Measurements from ENCODE around the gene HSD17B13.
"Not testable (repeated sequence)": the region's sequence is repeated elsewhere in the genome, so short reads cannot be mapped to it uniquely, and the experiment has no call there.

The HSD17B13 gene

DNA sequence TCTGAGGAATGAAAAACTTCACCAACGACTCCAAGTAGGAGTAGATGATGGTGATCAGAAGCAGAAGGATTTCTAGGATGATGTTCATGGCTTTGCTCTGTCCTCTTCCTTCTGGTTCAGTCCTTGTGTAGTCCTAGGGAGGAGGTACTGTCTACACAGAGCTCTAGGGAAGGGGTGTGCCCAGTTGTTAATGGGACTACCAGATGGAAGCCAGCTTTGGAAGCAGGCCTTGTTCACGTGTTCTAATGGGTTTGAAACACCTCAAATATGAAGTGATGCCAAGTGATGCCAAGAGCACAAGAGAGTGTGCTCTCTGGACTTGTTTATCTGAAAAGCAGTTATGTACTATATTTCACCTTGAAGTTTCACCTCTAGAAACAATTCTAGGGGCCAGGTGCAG, at the start of gene HSD17B13:
Gene HSD17B13, minus strand, starts transcription at position 129 of the 400 bp plus-strand sequence. Its CDS starts 41 bp downstream, at position 88.
- no peak for DNase-seq

- no peak for DNase-seq
Measured at GRCh38 chr4:87370068-87370467, 47.4 kb upstream of the HSD17B13 start.

DNA sequence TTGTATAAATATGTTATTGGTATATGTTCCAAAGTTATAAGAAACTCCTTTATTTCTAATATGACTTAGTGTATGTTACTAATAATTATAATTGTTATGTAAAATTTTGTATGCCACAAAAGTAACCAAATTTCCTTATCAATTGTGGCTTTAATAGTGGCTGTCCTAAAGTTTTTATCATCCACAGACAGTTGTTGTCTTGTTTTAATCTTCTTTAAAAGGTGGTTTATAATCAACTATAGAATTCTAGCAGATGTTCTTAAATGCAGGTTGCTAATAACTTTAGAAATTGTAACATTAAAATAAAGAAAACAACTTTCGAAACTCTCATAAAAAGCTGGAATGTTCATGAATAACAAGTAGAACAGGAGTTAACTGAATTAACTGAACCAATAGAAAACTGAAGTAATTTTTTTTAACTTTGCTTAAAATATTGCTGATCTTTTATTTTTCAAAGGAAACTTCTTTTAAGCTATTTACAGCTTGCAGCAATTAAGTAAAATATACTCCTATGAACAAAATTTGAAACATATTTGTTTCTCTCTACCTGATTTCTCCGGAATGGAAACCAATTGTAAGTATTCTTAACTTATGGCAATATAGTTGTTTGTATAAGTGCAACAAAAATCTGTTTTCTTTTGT, 44.0 kb upstream of the HSD17B13 start:
- DNase-seq, result no peak

DNA sequence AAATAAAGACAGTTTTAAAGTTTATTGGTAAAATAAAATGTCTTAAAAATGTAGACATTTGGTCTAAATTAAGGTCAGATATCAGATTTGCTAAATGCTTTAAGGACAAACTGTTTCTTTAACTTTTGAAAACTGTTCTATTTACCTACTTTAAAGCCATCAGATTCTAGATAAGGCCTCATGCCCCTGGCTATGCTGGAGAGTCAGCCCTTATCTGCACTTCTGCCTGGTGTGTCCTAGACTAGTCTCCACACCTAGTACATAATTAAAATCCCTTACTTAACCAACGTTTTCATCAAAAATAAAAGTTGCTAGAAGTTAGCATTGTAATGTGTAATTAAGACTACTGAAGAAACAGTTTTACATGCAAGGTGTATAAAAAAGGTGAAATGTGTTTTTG, 42.7 kb upstream of the HSD17B13 start:
- no peak for DNase-seq

GRCh38 chr4:87363552-87363951, 40.9 kb upstream of the HSD17B13 start:
- DNase-seq, result no peak

DNA sequence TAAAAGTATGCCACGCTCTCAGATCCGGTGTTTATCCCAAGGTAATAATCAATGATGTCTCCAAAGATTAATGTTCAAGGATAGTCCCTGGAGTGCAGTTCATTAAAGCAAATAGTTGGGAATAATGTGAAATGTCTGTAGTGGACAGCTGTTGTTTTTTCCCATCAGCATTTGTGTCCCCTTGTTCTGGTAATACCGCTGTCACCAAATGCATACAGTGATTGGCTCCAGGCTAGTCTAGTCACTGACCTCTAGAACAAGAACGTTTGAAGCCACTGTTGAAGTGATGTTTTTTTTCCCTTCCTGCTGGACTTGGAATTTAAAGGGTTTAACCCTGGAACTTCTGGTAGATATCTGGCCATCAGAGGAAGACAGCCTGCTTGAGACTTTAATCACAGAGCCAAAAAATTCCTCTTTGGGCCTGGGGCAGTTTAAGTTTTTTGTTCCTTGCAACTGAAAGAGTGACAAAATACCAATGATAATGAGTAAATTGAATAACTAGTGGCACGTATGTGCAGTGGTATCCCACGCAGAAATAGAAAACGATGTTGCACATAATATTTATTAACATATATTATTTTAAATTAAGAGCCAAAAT, 37.8 kb upstream of the HSD17B13 start:
- no peak for DNase-seq

- no peak for DNase-seq
Measured at GRCh38 chr4:87359258-87359657, 36.6 kb upstream of the HSD17B13 start.

- DNase-seq, result no peak
Measured at GRCh38 chr4:87356832-87357526, 34.3 kb upstream of the HSD17B13 start.

- DNase-seq, result no peak
Measured at GRCh38 chr4:87354168-87355102, 31.8 kb upstream of the HSD17B13 start.

- DNase-seq, result peak in 1 of 2 donors; percentile 18
Measured at GRCh38 chr4:87353592-87353991, 30.9 kb upstream of the HSD17B13 start.

GRCh38 chr4:87345139-87345538, 22.5 kb upstream of the HSD17B13 start:
- no peak for DNase-seq

GRCh38 chr4:87342872-87343271, 20.2 kb upstream of the HSD17B13 start:
- DNase-seq, result no peak

- DNase-seq, result not testable (repeated sequence)
Measured at GRCh38 chr4:87341954-87342635, 19.4 kb upstream of the HSD17B13 start.

- DNase-seq, result no peak
Measured at GRCh38 chr4:87339440-87339839, 16.8 kb upstream of the HSD17B13 start.

- no peak for DNase-seq
Measured at GRCh38 chr4:87337361-87337760, 14.7 kb upstream of the HSD17B13 start.

GRCh38 chr4:87333267-87333666, 10.6 kb upstream of the HSD17B13 start:
- no peak for DNase-seq

DNA sequence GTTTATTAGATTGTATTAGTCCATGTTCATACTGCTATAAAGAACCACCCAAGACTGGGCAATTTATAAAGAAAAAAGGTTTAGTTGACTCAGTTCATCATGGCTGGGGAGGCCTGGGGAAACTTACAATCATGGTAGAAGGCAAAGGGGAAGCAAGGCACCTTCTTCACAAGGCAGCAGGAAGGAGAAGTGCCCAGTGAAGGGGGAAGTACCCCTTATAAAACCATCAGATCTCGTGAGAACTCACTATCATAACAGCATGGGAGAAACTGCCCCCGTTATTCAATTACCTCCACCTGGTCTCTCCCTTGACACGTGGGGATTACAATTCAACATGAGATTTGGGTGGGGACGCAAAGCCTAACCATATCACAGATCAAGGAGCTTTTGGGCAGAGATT, 8.1 kb upstream of the HSD17B13 start:
- DNase-seq, result no peak

DNA sequence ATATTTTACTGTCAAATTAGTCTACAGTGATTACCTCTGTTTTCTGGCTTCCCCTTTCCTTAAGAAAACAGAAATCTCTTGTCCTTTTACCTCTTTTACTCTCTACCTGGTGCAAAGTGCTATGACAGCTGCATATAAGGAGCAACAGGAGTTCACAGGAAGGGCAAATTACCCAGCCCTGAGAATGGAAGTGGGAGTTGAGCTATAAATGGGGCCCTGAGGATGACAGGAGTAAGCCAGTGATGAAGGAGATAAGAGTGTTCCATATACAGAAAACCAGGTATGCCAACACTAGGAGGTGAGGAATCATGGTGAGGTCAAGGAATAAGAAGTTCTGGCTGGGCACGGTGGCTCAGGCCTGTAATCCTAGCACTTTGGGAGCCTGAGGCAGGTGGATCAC, 4.5 kb upstream of the HSD17B13 start:
- no peak for DNase-seq

- DNase-seq, result no peak
Measured at GRCh38 chr4:87326460-87326859, 3.8 kb upstream of the HSD17B13 start.

DNA sequence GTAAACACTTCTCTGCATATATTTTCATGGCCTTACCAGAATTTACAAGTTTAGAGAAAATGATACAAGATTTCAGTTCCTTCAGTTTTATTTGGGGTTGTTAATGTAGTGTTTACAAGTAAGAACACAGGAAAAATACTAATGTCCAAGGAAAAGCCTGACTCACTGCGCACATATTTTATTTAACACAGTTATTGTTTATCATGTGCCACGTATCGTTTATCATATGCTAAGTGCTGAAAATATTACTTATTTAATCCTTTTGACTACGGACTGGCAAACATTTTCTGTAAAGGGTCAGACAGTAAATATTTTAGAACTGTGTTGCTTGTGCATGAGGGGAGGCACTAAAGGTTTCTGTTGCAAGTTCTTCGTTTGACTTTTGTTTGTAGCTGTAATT, 794 bp downstream of the HSD17B13 start:
- no peak for DNase-seq

DNA sequence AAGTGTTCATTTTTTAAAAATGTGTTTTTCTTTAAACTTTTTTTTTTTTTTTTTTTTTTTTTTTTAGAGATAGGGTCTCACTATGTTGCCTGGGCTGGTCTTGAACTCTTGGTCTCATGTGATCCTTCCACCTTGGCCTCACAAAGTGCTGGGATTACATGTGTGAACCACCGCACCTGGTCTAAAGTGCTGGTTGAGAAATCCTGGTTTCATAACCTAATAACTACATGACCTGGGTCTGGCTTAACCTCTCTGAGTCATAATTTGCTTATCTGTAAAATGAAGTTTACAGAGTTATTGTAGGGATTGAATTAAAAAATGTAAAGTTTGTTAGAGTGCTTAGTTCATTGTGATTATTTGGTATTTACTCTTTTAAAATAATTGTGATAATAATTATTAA, 5.2 kb downstream of the HSD17B13 start:
- DNase-seq, result no peak

DNA sequence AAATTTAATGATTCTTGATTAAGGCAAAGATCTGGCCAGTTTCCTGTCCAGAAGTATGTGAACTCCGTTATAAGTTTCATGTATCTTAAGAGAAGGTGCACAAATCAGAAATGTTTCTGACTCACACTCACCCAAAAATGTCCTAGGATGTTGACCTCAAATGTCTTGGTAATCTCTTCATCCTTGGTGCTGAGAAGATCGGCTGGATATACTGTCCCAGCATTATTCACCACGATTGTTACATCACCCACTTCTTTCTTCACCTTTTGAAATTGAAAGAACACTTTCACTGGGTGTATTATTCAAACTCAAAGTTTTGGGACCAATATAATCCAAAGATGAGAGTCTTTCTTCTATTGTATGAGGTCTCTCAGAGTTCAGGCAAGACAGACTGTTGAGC, 5.7 kb downstream of the HSD17B13 start:
- DNase-seq, result no peak

GRCh38 chr4:87315000-87315399, 7.7 kb downstream of the HSD17B13 start:
- not testable (repeated sequence) for DNase-seq

Measured in stimulated activated CD4-positive, alpha-beta T cell treated with anti-CD3 and anti-CD28 coated beads, Interleukin-2, amount 100 ng/mL, for 48 hours (primary cell).